Fibroblast of upper back skin (primary cell): ENCODE results near the gene RNF19B.
"Not testable (repeated sequence)": the region's sequence is repeated elsewhere in the genome, so short reads cannot be mapped to it uniquely, and the experiment has no call there.

Experiments used
- DNase-seq: peaks from one replicate; pipeline ENCODE4 v3.0.0-alpha.2; 2013

RNF19B gene, protein sequence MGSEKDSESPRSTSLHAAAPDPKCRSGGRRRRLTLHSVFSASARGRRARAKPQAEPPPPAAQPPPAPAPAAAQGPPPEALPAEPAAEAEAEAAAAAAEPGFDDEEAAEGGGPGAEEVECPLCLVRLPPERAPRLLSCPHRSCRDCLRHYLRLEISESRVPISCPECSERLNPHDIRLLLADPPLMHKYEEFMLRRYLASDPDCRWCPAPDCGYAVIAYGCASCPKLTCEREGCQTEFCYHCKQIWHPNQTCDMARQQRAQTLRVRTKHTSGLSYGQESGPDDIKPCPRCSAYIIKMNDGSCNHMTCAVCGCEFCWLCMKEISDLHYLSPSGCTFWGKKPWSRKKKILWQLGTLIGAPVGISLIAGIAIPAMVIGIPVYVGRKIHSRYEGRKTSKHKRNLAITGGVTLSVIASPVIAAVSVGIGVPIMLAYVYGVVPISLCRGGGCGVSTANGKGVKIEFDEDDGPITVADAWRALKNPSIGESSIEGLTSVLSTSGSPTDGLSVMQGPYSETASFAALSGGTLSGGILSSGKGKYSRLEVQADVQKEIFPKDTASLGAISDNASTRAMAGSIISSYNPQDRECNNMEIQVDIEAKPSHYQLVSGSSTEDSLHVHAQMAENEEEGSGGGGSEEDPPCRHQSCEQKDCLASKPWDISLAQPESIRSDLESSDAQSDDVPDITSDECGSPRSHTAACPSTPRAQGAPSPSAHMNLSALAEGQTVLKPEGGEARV

DNA sequence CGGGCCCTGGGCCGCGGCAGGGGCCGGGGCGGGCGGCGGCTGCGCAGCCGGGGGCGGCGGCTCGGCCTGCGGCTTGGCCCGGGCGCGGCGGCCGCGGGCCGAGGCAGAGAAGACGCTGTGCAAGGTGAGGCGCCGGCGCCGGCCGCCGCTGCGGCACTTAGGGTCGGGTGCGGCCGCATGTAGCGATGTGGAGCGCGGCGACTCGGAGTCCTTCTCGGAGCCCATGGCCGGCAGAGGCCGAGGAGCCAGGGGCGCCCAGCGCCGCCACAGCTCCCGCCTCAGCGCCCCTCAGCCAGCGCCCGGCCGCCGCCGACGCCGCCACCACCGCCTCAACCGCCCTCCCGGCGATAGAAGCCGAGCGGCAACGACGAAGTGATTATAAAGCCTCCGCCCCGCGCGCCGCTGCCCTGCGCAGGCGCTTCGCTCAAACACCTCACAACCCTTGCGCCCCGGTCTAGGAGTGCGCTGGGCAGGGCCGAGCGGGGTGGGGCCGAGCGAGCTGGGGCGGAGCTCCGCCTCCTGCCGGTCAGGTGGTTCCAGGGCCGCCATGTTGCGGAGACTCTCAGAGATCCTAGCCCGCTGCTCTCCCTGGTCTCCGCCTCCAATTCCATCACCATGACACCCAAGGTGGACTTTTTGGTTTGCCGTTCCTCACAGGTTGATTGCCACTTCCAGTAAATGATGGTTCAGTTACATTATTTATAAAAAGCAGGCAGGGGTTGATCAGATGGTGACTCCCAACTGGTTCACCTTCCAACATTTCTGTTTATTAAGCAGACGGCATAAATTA lies at the start of gene RNF19B:
Gene RNF19B, minus strand, starts transcription at position 349 of the 790 bp plus-strand sequence. Its CDS starts 124 bp downstream, at position 225.
- peak; percentile 91 for DNase-seq

DNA sequence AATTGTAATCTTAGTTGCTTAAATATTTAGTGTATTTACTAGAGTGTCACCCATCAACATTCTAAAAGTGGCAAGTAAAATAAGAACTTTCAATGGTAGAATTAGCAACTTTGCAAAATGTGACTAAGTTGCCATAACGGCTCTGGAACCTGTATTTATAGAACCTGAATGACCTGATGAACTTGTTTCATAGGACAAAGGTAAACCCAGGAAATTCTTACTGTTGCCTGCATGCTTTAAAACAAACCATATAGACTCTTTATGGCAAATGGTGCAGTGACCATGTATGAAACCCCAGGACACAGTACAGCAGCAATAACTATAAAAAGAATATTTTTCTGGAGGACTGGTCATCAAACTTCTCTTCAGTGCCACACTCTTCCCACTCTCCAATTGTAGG lies 49.2 kb upstream of the RNF19B start:
- no peak for DNase-seq

DNA sequence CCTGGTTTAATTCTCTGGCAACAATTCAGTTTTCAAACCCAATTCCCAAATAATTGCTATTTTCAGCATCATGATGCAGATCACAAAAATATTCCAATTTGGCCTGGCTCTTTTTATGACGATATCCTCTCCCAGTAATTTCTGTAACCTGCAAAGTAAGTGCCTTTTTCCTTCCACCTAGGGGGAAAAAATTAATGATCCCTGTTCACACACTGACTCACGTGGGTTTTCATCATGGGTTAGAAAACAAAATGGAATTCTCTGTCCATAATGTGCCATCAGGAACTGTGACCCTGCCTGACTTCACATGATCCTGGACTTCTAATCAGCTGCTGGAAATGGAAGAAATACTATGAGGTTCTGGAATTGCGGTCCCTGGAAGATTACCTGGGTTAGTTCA lies 47.6 kb upstream of the RNF19B start:
- DNase-seq, result no peak

DNA sequence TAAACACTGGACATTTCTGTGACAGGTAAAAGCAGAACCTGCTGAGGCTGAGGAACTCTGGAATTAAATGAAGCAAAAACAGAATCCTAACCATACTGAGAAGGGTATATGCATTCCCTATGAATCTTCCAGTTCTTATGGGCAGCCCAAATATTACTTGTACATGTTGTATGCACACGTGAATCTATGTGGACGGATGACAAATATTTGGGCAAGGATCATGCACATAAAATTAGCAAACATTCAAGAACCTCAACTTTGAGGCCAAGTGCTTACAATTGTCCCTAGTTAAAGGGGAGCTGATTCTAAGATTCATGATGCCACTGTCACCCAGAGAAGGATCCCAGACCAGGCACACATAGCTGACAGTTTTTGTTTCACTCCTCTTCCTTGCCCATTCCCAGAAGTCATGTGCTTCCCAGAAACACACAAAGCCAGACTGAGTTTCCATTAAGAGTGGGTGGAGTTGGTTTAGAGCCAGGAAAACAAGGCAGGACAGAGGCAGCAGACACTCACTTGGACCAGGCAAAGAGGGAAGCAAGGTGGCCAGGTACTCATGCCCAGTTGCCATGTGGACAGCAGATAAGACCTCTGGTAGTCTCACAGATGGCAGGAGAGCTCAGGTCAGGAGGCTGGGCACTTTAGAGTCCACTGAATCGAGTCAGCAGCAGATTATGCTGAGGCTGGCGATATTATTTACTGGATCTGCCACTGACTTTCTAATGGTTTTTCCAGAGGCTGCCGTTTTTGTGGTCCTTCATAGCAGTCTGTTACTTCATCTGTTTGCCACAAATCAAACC lies 46.5 kb upstream of the RNF19B start:
- no peak for DNase-seq

DNA sequence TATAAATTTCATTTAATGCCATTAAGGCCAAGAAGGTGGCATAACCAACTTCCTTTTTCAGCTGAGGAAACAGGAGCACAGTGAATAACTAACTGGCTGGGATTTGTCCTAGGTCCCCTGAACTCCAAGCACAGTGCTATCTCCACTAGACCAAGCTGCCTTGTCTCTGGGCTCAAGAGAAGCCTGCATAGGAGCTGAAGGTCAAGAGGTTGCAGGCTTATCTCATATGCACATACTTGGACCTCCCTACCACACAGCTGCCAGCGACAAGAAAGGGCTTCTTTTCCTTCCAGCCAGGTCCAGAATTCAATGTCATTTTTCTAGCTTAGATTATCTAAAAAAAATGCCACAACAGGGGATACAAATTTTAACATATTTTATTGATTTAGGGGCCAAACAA lies 45.0 kb upstream of the RNF19B start:
- DNase-seq, result no peak

DNA sequence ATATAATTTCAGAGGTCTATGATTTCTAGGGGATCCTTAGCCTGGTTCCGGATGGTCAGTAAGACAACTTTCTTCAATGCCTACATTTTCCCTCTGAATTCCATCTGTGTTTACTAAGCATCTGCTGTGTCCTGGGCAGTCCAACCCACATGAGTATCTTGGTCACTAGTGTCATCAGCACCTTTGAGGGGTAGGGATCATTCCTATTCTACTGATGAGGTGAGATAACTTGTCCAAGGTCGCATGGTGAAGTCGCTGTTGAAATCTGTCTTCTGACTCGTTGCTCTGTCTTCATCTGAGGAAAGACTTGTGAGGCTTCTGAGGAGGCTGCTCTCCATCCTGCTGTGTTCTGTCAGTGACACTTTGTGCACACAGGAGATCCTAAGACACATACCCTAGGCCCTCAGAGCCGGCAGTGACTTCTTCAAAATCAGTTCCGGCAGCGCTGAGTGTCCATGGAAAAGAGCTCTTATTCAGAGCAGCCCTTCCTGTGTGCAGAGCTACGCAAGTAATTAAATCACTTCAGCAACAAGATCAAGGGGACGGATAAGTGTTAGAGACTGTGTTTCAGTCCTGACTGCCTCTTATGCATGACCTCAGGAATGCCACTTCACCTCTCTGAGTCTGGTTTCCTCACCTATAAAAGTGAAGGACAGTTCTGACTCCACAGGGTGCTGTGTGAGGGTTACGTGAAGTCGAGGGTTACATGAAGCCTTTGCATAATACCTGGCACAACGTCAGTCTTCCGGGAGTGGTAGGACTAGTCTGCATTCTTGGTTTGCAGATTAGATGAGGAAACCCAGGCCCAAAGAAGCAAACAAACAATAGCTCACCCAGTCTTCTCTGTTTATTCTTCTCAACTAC lies 43.7 kb upstream of the RNF19B start:
- DNase-seq, result no peak

DNA sequence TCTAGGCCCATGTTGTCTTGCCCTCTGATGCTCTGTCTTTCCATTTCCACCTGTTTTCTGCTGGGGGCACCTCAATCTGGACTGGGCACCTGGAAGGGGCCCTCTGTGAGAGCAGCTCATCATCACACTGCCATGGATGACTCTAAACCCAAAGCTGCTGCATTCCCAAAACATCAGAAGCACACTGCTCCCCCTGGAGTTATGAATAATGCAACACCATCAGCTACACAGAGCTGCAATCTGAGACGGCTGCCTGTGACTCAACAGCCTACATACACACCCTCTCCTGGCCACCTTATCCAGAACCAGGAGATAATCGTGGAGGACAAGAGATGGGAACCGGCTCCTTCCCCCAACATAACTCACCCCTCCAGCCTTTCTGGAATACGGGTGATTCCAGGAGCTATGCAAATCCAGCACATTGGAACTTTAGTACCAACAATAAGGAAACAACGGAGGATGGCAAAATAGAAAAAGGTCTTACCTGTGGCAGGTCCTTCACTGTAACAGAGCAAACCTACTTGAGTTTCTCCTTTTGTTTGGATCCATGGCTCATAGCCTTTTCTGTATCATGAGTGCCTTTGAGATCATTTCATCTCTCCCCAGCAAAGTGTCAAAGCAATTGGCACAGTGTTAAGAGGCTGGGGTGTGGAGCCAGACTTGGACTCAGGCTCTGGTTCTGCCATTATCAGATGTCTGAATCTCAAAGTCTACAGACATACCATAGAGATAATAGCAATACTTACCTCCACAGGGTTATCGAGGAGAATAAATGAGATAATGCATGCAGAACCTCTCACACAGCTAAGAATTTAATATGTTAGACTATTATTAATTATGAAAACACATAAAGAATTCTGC lies 42.8 kb upstream of the RNF19B start:
- DNase-seq, result peak; percentile 92

DNA sequence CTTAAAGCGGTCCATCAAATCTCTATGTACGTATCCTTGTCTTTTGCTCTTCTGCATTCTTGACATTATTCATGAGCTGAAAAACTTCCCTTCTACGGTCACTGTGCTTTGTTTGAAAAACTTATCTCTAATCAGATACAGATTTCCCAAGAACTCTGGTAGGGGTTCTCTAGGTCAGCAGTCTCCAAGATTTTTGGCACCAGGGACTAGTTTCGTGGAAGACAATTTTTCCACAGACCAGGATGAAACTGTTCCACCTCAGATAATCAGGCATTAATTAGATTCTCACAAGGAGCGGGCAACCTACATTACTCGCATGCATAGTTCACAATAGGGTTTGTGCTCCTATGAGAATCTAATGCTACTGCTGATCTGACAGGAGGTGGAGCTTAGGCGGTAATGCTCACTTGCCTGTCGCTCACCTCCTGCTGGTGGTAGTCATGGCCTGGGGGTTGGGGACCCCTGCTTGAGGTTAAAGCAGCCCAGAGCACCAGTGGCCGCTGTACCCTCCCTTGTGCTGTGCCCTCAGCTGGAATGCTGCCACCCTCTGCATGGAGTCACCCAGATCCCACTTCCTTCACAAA lies 41.3 kb upstream of the RNF19B start:
- DNase-seq, result peak; percentile 57

DNA sequence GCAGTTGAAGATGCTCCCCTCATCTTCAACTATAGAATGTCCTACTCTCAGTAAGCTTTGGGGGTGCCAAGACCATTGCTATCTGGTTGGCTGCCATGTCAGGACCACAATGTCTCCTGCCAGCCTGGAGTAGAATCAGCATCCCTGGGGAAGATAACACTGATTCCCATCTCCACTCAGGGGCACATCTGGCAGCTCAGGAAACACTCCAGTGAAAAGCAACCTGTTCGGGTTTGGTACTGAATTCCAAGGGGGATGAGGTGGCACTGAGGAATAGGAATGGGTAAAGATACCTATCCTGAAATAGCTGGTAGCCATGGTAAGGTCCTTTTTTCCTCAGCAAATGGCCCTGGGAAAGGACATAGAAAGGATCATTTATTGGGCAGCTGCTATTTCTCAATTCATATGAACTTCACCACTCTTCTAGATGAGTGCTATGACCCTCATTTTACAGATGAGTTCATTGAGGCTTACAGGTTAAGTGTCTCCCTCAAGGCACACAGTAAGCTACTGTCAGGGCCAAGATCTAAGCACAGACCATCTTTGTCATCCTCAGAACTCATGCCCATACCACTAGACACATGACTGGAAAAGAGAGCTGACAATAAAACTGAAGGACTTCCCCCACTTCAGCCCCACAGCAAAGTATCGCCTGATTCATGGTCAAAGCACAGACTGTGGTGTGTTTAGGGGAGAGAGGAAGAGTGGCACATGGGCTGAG lies 40.7 kb upstream of the RNF19B start:
- no peak for DNase-seq

DNA sequence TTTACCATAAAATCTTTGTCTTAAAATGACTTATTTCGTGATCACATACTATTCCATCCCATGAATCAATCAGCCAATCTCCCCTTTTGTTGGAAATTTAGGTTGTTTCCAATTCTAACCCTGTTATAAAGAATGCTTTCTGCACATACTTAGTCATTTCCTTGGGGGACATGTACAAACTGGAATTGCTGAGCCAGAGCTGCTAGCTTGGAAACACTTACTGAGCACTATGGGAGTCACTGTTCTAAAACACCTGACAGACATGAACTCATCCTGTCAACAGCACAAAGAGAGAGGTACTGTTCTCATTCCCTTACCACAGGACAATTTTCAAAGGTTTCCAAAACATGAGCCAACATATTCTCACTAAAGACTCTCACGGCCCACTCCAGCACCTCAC lies 40.0 kb upstream of the RNF19B start:
- DNase-seq, result peak; percentile 32

DNA sequence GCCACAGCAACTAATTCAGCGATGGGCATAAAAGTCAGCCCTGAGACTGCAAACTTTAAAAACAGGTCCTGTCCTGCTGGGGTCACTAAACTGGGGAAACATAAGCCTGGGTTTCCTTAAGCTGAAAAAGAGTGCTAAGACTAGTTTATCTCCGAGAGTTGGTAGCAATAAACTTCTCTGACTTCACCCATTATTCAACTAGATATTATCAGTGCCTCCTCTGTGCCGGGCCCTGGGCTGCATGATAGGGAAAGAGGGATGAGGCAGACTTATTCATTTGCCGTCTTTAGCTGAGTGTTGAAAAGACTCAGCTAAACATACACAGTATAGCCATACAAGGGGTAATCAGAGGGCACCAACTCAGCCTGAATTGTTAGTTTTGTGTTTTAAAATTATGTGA lies 39.0 kb upstream of the RNF19B start:
- no peak for DNase-seq

DNA sequence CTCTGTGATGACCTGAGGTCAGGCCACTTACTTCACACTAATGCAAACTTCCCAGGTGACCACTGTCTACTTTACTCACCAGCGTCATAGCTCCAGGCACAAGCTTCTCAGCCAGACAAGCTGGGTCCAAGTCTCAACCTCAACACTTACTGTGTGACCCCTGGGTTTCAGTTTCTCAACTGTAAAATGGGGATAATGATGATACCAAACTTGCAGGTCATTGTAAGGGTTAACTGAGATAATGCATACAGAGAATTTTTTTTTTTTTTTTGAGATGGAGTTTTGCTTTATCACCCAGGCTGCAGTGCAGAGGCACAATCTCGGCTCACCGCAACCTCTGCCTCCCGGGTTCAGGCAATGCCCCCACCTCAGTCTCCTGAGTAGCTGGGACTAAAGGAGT lies 37.4 kb upstream of the RNF19B start:
- no peak for DNase-seq

DNA sequence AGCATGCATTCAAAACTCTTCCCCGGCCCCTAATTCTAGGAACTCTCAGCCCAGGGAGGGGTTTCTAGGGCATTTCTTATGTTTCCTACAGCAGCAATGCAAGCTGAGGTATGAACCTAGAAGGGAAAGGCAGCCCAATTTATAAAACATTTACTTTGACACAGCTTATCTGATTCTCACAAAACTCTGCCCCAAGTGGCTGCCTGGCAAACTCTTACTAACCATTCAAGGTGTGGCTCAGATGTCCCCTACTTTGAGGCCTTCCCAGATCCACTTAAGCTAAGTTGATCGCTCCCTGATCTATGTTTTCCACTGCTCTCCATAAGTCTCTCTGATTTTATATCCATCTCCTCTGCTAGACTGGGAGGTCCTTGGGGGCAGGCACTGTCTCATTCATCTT lies 36.7 kb upstream of the RNF19B start:
- DNase-seq, result no peak

DNA sequence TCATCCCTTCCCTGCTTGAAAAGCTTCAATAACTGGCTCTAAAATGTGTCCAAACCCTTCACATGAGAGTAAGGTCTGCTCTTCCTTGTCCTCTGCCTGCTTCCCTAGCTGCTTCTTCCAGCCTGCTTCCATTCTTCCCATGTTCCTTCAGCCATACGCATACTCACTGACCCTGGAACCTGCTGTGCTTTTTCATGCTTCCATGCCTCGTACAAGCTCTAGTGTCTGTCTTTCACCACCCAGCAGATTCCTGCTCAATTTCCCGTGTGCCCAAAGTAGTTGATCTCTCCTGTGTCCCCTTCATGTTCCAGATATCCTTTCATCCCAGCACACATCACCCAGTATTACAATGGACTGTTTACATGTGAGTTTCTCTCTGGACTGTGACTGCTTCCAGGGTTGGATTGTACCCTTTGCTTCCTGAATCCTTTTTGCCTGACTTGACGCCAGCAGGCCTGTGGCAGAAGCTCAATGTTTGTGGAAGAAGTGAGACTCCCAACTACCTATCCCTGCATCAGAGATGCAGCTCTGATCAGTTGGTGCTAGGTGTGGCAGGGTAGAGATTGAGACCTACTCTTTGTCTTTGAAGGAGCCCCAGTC lies 35.9 kb upstream of the RNF19B start:
- no peak for DNase-seq

DNA sequence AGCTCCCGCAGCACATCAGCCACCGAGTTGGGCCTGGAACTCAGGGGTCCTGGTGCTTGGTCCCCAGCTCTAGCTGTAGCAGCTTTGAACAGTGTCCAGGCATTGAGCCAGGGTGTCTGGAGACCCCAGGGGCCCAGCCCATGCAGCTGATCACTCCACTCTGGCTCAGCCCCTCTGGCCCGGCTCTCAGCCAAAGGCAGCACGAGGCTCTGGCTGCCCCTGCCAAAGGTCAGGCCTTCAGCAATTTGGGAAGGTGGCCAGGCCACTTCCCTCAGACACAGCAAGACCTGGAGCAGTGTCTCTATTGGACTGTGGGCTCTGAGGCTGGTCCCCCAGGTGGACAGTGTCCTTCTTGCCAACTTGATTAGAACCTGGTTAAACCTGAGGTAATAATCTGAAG lies 34.4 kb upstream of the RNF19B start:
- DNase-seq, result no peak

DNA sequence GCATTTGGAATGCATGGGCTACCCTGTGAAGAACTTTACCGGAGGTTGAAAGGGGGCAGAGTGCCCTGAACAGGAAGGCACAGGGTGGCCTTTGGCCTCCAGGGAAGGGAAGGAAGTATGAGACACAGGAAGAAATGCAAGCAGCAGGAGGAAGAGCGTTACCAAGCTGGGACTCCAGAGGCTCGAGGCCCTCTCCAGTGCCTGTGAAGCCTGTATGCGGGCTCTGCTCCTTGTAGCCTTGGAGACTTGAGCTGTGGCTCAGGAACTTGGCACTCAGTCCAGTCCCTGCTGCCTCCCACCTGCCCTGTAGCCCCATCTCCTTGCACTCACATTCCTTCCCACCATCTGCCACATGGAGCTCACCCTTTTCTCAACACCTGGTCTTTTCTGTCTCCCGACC lies 33.5 kb upstream of the RNF19B start:
- DNase-seq, result no peak

DNA sequence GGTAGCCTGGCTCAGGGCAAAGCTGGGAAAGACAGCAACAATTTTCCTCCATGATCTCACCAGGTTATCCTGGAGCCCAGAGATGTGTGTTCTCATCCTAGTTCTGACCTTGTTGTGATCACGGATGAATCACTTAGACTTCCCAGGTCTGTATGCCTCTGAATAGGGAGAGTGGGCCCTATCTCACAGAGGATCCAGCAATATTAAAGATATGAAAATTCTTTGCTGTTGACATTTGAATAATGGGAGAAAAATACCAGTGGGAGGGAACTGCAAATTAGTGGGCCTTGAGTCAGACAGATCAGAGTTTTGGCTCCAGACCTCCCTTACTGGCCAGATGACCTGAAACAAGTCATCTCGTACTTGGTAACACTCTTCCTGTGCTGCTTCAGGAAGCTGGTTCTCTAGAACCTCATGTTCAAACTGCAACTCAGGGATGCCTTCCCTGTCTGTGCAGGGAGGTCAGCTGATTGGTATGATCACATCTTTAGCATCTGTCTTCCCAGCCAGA lies 32.8 kb upstream of the RNF19B start:
- peak; percentile 83 for DNase-seq

DNA sequence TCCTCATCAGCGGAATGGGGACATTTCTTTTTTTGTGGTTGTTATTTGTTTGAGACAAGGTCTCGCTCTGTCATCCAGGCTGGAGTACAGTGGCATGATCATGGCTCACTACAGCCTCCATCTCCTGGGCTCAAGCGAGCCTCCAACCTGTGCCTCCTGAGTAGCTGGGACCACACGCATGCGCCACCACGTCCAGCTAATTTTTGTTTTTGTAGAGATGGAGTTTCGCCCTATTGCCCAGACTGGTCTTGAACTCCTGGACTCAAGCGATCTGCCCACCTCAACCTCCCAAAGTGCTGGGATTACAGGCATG lies 28.7 kb upstream of the RNF19B start:
- DNase-seq, result not testable (repeated sequence)
